GM12892 (cell line): ENCODE results near the gene PPP3CA.

ENCODE experiments used
- POLR2AphosphoS5 ChIP-seq: IDR thresholded peaks from 2 replicates; pipeline ENCODE4 v1.6.1; 2011; ENCODE audit warnings: low read depth, low read length, control low read depth
- TAF1 ChIP-seq: IDR thresholded peaks from 2 replicates; pipeline ENCODE4 v1.6.1; 2011; ENCODE audit warnings: low read depth, mild to moderate bottlenecking, control low read depth, low read length, borderline replicate concordance

DNA sequence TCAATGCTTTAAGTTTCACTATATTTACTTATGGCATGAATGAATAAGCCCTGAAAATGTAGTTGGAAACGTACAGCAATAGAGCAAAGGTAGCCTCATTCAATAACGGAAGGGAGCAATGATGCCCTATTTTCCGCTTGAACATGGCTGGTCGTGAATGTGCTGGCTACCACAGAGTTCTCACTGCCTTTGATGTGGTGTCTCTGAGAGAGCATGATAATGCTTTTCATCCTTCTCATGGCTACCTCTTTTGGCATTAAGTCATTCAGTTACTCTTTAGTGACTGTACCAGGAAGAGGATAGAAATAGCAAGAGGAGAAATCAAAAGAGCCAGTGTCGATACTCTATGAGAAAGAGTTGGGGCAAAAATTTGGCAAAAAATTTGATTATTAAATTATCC is 308.0 kb downstream of the PPP3CA start:
- no peak for TF ChIP-seq TAF1
- TF ChIP-seq POLR2AphosphoS5 = no peak
